Right atrium auricular region (tissue), 2 donors: ENCODE measurements around the gene CTDNEP1. TPM values are rescaled to one million over a fixed set of nuclear protein-coding genes. Genes with fewer than 3 reads are reported as not detected.

ENCODE experiments used
- DNase-seq: peaks from one replicate; pipeline ENCODE4 v3.0.0-alpha.2; 2019; ENCODE audit warnings: low spot score
- H3K27ac ChIP-seq, 2 donors: fragments of 200-600 bp; sonication (generic); 1 replicate in 1 of 2; 2 replicates in 1 of 2; pipeline ENCODE4 v1.5.1; 2016 to 2019
- H3K27me3 ChIP-seq, 2 donors: fragments of 200-600 bp; sonication (generic); one replicate each; pipeline versions ENCODE4 v1.5.1 to v1.6.0; 2017 to 2019
- H3K36me3 ChIP-seq: fragments of 200-600 bp; sonication (generic); one replicate; pipeline ENCODE4 v1.5.1; 2016
- H3K4me1 ChIP-seq, 2 donors: fragments of 200-600 bp; sonication (generic); one replicate each; pipeline versions ENCODE4 v1.5.1 to v1.6.0; 2017 to 2019
- H3K4me3 ChIP-seq, 2 donors: fragments of 200-600 bp; sonication (generic); 1 replicate in 1 of 2; 2 replicates in 1 of 2; pipeline ENCODE4 v1.5.1; 2017 to 2019; ENCODE audit warnings: mild to moderate bottlenecking in 1 of 2, moderate library complexity in 1 of 2
- H3K9me3 ChIP-seq, 2 donors: fragments of 200-600 bp; sonication (generic); one replicate each; pipeline ENCODE4 v1.5.1; 2019
- CTCF ChIP-seq, 2 donors: fragments of 200-600 bp; sonication (generic); IDR thresholded peaks; one replicate each; pipeline ENCODE4 v1.5.1; 2019; ENCODE audit warnings: antibody characterized with exemption in 2 of 2
- total RNA-seq, 2 donors: library from RNA; depleted of rRNA; stranded (reverse); fragments of >200 nt; gene quantifications; one replicate each; pipeline ENCODE4 v1.1.0, GENCODE V29; 2016

CTDNEP1 gene
- total RNA-seq, 2 donors from 2014 or later = 55.0 to 77.2 TPM

DNA sequence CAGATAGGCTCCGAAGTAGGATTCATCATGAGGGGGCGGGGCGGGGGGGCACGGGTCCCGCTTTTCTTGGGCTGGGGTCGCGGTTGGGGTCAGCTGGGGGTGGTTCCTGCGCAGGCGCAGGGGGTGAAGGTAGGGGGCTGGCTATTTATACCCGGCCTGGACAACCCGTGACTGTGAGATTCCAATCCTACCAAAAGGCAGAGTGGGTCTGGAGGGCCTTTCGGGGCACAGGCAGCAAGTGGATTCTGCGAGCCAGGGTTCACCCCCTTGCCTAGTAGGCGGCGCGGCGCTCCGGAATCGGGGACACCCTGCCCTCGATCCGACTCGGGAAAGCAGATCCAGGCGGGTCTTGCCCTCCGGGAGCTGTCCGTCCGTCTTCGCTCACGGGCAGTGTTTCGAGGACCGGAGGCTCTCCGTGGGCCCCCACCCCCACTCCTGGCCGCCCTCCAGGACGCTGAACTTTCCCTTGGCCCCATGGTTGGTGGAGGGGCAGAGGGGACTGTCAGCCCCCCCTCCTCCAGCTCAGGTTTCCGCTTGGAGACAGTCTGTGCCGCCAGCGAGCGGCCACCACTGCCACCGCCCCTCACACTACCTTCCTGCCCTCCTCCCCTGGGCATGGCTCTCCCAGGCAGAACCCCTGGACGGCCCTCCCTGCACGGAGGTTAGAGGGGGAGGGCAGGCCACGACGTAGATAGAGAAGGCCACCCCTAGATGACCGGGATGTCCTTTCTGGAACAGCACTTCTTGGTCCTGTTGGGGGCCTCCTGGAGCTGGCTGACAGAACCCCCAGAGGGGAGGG is 30.6 kb upstream of the CTDNEP1 start:
- H3K4me1 ChIP-seq = peaks cover 0 to 36% of the 10 kb centered on the region in 2 donors

GRCh38 chr17:7281074-7281952 is 29.8 kb upstream of the CTDNEP1 start, which contains the start of gene SLC2A4:
Gene SLC2A4 (plus strand): TSS chr17:7281718. CDS start chr17:7281935, 217 bp downstream.
- Histone ChIP-seq H3K36me3 (peaks cover 27% of the 10 kb centered on the region), H3K4me3 (peak within 1 kb of the TSS; percentile 60 to 72), H3K27me3 (no peaks in the 10 kb centered on the region), H3K4me1 (peaks cover 0 to 36% of the 10 kb centered on the region in 2 donors), H3K9me3 (no peaks in the 10 kb centered on the region), H3K27ac (peak within 1 kb of the TSS; percentile 91 to 93)
- no peak for TF ChIP-seq CTCF (IDR thresholded peaks at IDR 0.05)
- DNase-seq = peak; percentile 94

More for the DNA sequence above, 30.6 kb upstream of the CTDNEP1 start:
- H3K36me3 ChIP-seq = peaks cover 32% of the 10 kb centered on the region
- TF ChIP-seq CTCF (IDR thresholded peaks at IDR 0.05) = no peak
- no peak for DNase-seq
- H3K27me3 ChIP-seq = no peaks in the 10 kb centered on the region
- peak overlapping the region; percentile 60 to 72 for H3K4me3 ChIP-seq
- H3K27ac ChIP-seq = peak overlapping the region; percentile 91 to 93
- no peaks in the 10 kb centered on the region for H3K9me3 ChIP-seq

DNA sequence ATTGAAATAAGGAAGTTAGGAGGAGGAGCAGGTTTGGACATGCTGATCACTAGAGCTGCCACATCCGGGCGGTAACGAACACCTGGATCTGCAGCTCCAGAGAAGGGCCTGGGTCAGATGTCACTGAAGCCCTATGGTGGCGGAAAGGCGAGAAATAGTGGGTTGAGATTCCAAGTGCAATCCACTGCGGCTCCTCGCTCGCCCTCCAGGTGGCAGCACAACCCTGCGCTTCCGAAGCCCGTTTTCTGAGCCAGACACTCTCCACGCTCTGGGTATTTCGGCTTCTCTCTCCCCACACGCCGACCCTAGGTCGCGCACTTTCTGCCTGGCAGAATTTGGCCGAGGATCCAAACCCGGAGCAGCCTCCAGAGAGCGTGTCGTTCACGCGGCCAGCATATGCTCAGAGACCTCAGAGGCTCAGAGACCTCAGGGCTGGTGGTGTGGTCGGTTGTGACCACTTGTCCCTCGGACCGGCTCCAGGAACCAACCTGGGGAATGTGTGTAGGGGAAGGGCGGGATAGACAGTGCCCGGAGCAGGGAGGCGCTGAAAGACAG is 29.1 kb upstream of the CTDNEP1 start:
- TF ChIP-seq CTCF (IDR thresholded peaks at IDR 0.05) = peak; percentile 89 to 98
- Histone ChIP-seq H3K27ac (peak overlapping the region; percentile 91 to 93), H3K27me3 (no peaks in the 10 kb centered on the region), H3K36me3 (peaks cover 20% of the 10 kb centered on the region), H3K4me3 (peak overlapping the region; percentile 60 to 72), H3K9me3 (no peaks in the 10 kb centered on the region), H3K4me1 (peaks cover 0 to 36% of the 10 kb centered on the region in 2 donors)
- DNase-seq = peak; percentile 87

- no peak overlapping the region for H3K27ac ChIP-seq
- TF ChIP-seq CTCF (IDR thresholded peaks at IDR 0.05) = no peak
- no peaks in the 10 kb centered on the region for H3K9me3 ChIP-seq
- H3K4me3 ChIP-seq = no peak overlapping the region
- peaks cover 8% of the 10 kb centered on the region for H3K36me3 ChIP-seq
- H3K4me1 ChIP-seq = peaks cover 0 to 36% of the 10 kb centered on the region in 2 donors
- H3K27me3 ChIP-seq = no peaks in the 10 kb centered on the region
- DNase-seq = no peak
These were observed 27.9 kb upstream of the CTDNEP1 start for GRCh38 chr17:7279448-7279847.

- Histone ChIP-seq H3K27ac (no peak overlapping the region), H3K27me3 (peaks cover 11 to 25% of the 10 kb centered on the region in 2 donors), H3K36me3 (no peaks in the 10 kb centered on the region), H3K4me3 (no peak overlapping the region), H3K4me1 (peaks cover 0 to 16% of the 10 kb centered on the region in 2 donors), H3K9me3 (no peaks in the 10 kb centered on the region)
- TF ChIP-seq CTCF (IDR thresholded peaks at IDR 0.05) = no peak
- no peak for DNase-seq
These were observed 15.2 kb upstream of the CTDNEP1 start for GRCh38 chr17:7266784-7267183.
